Neural progenitor cell (in vitro differentiated cells): ENCODE data around the gene OR6C68. TPM values are rescaled to one million over a fixed set of nuclear protein-coding genes. Genes with fewer than 3 reads are reported as not detected.
A peak's percentile ranks its signal among the peaks of the same experiment; 100 is the strongest.
"Not testable (repeated sequence)": the region's sequence is repeated elsewhere in the genome, so short reads cannot be mapped to it uniquely, and the experiment has no call there.

Experiments
- DNase-seq: peaks from one replicate; pipeline ENCODE4 v3.0.0-alpha.2; 2016; ENCODE audit warnings: low spot score
- H2AFZ ChIP-seq: fragments of 200-600 bp; sonication (generic); replicated peaks from 2 replicates; pipeline ENCODE4 v1.6.1; 2016; ENCODE audit warnings: antibody characterized with exemption
- H3F3A ChIP-seq: fragments of 200-600 bp; sonication (generic); 2 replicates; pipeline ENCODE4 v1.6.1; 2016; ENCODE audit warnings: antibody characterized with exemption, low read depth
- H3K27ac ChIP-seq: fragments of 200-600 bp; sonication (generic); 2 replicates; pipeline ENCODE4 v1.5.1; 2016; ENCODE audit warnings: mild to moderate bottlenecking
- H3K27me3 ChIP-seq: fragments of 200-600 bp; sonication (generic); 2 replicates; pipeline ENCODE4 v1.6.1; 2016; ENCODE audit warnings: mild to moderate bottlenecking, moderate library complexity
- H3K36me3 ChIP-seq: fragments of 200-600 bp; sonication (generic); 2 replicates; pipeline ENCODE4 v1.5.1; 2016
- H3K4me1 ChIP-seq: fragments of 200-600 bp; sonication (generic); 2 replicates; pipeline ENCODE4 v1.6.1; 2016; ENCODE audit warnings: mixed run types
- H3K4me2 ChIP-seq: fragments of 200-600 bp; sonication (generic); 2 replicates; pipeline ENCODE4 v1.6.1; 2016
- H3K4me3 ChIP-seq: fragments of 200-600 bp; sonication (generic); 2 replicates; pipeline ENCODE4 v1.5.1; 2016
- H3K79me2 ChIP-seq: fragments of 200-600 bp; sonication (generic); 2 replicates; pipeline ENCODE4 v1.6.1; 2016; ENCODE audit warnings: low read depth
- H3K9ac ChIP-seq: fragments of 200-600 bp; sonication (generic); 2 replicates; pipeline ENCODE4 v1.6.1; 2016
- H3K9me3 ChIP-seq: fragments of 200-600 bp; sonication (generic); 2 replicates; pipeline ENCODE4 v1.5.1; 2016; ENCODE audit warnings: low read depth
- H4K20me1 ChIP-seq: fragments of 200-600 bp; sonication (generic); 2 replicates; pipeline ENCODE4 v1.6.1; 2016; ENCODE audit warnings: low read depth
- H3K27ac Mint-ChIP-seq: 3 replicates; pipeline ENCODE4 v1.8.0; 2021; ENCODE audit warnings: mixed read lengths
- H3K27me3 Mint-ChIP-seq: 2 replicates; pipeline ENCODE4 v1.8.0; 2022; ENCODE audit warnings: low read depth, mild to moderate bottlenecking, inconsistent platforms, moderate library complexity, mixed read lengths; ENCODE audit not compliant: insufficient read depth
- H3K36me3 Mint-ChIP-seq: 3 replicates; pipeline ENCODE4 v1.8.0; 2021; ENCODE audit warnings: mixed read lengths
- H3K4me1 Mint-ChIP-seq: 3 replicates; pipeline ENCODE4 v1.8.0; 2021; ENCODE audit warnings: mixed read lengths
- H3K4me3 Mint-ChIP-seq: 3 replicates; pipeline ENCODE4 v1.8.0; 2021; ENCODE audit warnings: mild to moderate bottlenecking, moderate library complexity, mixed read lengths
- H3K9me3 Mint-ChIP-seq: 3 replicates; pipeline ENCODE4 v1.8.0; 2020; ENCODE audit warnings: mixed read lengths
- EZH2 ChIP-seq: fragments of 200-600 bp; sonication (generic); IDR thresholded peaks from 2 replicates; pipeline ENCODE4 v1.6.1; 2017; ENCODE audit warnings: antibody characterized with exemption, mild to moderate bottlenecking, moderate library complexity
- EZH2phosphoT487 ChIP-seq: fragments of 200-600 bp; sonication (generic); IDR thresholded peaks from 2 replicates; pipeline ENCODE4 v1.6.1; 2017; ENCODE audit warnings: antibody characterized with exemption
- total RNA-seq: library from RNA; depleted of rRNA; stranded (reverse); fragments of >200 nt; gene quantifications from 2 replicates; pipeline ENCODE4 v1.2.3, GENCODE V29; 2015; ENCODE audit warnings: low replicate concordance
- TF ChIP-seq, protein P1 (sequence below): fragments of 200-600 bp; sonication (generic); IDR thresholded peaks from 2 replicates; pipeline ENCODE4 v1.5.1; 2017; ENCODE audit warnings: antibody characterized with exemption, mild to moderate bottlenecking

The OR6C68 gene
- total RNA-seq, 1 donor from 2014 or later, result not detected

DNA sequence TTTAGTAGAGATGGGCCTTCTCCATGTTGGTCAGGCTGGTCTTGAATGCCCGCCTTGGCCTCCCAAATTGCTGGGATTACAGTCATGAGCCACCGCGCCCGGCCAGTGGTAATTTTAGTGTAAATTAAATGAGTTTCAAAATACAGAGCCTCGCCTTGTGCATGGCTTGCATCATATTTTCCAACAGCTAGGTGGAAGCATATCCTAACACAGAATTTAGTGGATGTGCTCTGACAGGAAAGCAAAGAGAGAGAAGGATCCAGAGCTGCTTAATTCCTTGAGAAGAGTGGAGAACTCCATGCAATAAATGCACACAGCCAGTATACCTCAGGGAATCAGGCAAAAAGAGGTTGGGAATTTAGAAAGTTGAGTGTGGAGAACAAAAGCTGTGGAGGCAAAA lies 45.9 kb upstream of the OR6C68 start:
- no peak overlapping the region for H3K4me2 ChIP-seq
- no peak overlapping the region for H3K27ac Mint-ChIP-seq
- no peaks in the 10 kb centered on the region for H3K27me3 Mint-ChIP-seq

GRCh38 chr12:55448825-55449224 lies 43.4 kb upstream of the OR6C68 start:
- Histone ChIP-seq H3K4me1 (no peaks in the 10 kb centered on the region), H3K4me3 (no peak overlapping the region), H4K20me1 (no peaks in the 10 kb centered on the region), H2AFZ (no peak overlapping the region), H3K9ac (no peak overlapping the region), H3F3A (no peaks in the 10 kb centered on the region), H3K9me3 (no peaks in the 10 kb centered on the region), H3K36me3 (no peaks in the 10 kb centered on the region), H3K79me2 (no peaks in the 10 kb centered on the region), H3K27ac (no peak overlapping the region), H3K4me2 (no peak overlapping the region), H3K27me3 (no peaks in the 10 kb centered on the region)
- no peak for DNase-seq
- Mint-ChIP-seq H3K27ac (no peak overlapping the region), H3K4me1 (no peaks in the 10 kb centered on the region), H3K27me3 (no peaks in the 10 kb centered on the region), H3K4me3 (no peak overlapping the region), H3K9me3 (no peaks in the 10 kb centered on the region), H3K36me3 (no peaks in the 10 kb centered on the region)
- TF ChIP-seq EZH2phosphoT487 (no peak), EZH2 (no peak)
- TF ChIP-seq, protein P1, sequence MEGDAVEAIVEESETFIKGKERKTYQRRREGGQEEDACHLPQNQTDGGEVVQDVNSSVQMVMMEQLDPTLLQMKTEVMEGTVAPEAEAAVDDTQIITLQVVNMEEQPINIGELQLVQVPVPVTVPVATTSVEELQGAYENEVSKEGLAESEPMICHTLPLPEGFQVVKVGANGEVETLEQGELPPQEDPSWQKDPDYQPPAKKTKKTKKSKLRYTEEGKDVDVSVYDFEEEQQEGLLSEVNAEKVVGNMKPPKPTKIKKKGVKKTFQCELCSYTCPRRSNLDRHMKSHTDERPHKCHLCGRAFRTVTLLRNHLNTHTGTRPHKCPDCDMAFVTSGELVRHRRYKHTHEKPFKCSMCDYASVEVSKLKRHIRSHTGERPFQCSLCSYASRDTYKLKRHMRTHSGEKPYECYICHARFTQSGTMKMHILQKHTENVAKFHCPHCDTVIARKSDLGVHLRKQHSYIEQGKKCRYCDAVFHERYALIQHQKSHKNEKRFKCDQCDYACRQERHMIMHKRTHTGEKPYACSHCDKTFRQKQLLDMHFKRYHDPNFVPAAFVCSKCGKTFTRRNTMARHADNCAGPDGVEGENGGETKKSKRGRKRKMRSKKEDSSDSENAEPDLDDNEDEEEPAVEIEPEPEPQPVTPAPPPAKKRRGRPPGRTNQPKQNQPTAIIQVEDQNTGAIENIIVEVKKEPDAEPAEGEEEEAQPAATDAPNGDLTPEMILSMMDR, result no peak

More for the DNA sequence above, 45.9 kb upstream of the OR6C68 start:
- Histone ChIP-seq H3K36me3 (no peaks in the 10 kb centered on the region), H3K4me3 (no peak overlapping the region), H3K9me3 (peaks cover 6% of the 10 kb centered on the region), H3K27ac (no peak overlapping the region), H3K27me3 (no peaks in the 10 kb centered on the region), H3F3A (no peaks in the 10 kb centered on the region), H3K9ac (no peak overlapping the region), H2AFZ (no peak overlapping the region), H3K79me2 (no peaks in the 10 kb centered on the region), H3K4me1 (no peaks in the 10 kb centered on the region), H4K20me1 (no peaks in the 10 kb centered on the region)
- H3K9me3 Mint-ChIP-seq, result peaks cover 10% of the 10 kb centered on the region
- H3K36me3 Mint-ChIP-seq, result no peaks in the 10 kb centered on the region
- no peak for DNase-seq
- H3K4me1 Mint-ChIP-seq, result no peaks in the 10 kb centered on the region
- TF ChIP-seq EZH2phosphoT487 (no peak), EZH2 (no peak)
- TF ChIP-seq, protein P1, result peak; percentile 10
- no peak overlapping the region for H3K4me3 Mint-ChIP-seq

- not testable (repeated sequence) for H3K79me2 ChIP-seq, H3K4me1 ChIP-seq, H3K4me3 ChIP-seq, H2AFZ ChIP-seq, H3K27ac Mint-ChIP-seq, H3K27ac ChIP-seq, DNase-seq, H3K4me1 Mint-ChIP-seq, H3K4me2 ChIP-seq, H3K9ac ChIP-seq, H3K9me3 Mint-ChIP-seq, H3F3A ChIP-seq, H4K20me1 ChIP-seq, H3K4me3 Mint-ChIP-seq, H3K9me3 ChIP-seq, H3K36me3 ChIP-seq, H3K27me3 Mint-ChIP-seq, H3K36me3 Mint-ChIP-seq, H3K27me3 ChIP-seq
Measured at GRCh38 chr12:55464926-55465325, 27.3 kb upstream of the OR6C68 start.

DNA sequence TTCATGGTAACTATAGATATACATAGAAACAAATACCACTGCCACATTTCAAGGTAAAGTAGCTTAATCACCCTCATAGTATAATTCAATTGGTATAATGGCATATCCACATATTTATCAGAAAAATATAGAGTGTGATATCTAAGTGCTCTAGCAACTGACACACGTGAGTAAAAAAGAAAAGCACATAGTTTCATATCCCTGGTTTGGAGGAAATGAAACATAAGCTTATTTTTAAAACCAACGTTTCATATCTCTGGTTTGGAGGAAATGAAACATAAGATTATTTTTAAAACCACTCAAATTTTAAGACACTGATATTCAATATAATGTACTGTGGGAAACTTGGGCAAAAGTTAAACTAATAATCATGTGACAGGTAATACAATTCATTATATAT lies 24.3 kb upstream of the OR6C68 start:
- H3K36me3 Mint-ChIP-seq, result no peaks in the 10 kb centered on the region
- no peaks in the 10 kb centered on the region for H3K27me3 Mint-ChIP-seq
- H3K79me2 ChIP-seq, result no peaks in the 10 kb centered on the region

More for the DNA sequence above, 24.3 kb upstream of the OR6C68 start:
- H3K9me3 Mint-ChIP-seq, result peaks cover 6% of the 10 kb centered on the region
- H3K4me3 Mint-ChIP-seq, result no peak overlapping the region
- H3K4me1 Mint-ChIP-seq, result no peaks in the 10 kb centered on the region
- Histone ChIP-seq H3K9ac (no peak overlapping the region), H4K20me1 (no peaks in the 10 kb centered on the region), H2AFZ (no peak overlapping the region), H3K27ac (no peak overlapping the region), H3K4me1 (no peaks in the 10 kb centered on the region), H3K27me3 (no peaks in the 10 kb centered on the region), H3K9me3 (no peaks in the 10 kb centered on the region), H3K4me3 (no peak overlapping the region), H3F3A (no peaks in the 10 kb centered on the region), H3K36me3 (no peaks in the 10 kb centered on the region), H3K4me2 (no peak overlapping the region)
- no peak for DNase-seq
- H3K27ac Mint-ChIP-seq, result no peak overlapping the region
- TF ChIP-seq, protein P1, result no peak
- no peak for TF ChIP-seq EZH2phosphoT487
- TF ChIP-seq EZH2, result no peak
